Measurements from ENCODE around the gene ZNF423. TPM values are rescaled to one million over a fixed set of nuclear protein-coding genes. Genes with fewer than 3 reads are reported as not detected.
A peak's percentile ranks its signal among the peaks of the same experiment; 100 is the strongest.
"Not testable (repeated sequence)": the region's sequence is repeated elsewhere in the genome, so short reads cannot be mapped to it uniquely, and the experiment has no call there.

The ZNF423 gene
- total RNA-seq, result 7.1 and 13.4 TPM in 2 replicates

DNA sequence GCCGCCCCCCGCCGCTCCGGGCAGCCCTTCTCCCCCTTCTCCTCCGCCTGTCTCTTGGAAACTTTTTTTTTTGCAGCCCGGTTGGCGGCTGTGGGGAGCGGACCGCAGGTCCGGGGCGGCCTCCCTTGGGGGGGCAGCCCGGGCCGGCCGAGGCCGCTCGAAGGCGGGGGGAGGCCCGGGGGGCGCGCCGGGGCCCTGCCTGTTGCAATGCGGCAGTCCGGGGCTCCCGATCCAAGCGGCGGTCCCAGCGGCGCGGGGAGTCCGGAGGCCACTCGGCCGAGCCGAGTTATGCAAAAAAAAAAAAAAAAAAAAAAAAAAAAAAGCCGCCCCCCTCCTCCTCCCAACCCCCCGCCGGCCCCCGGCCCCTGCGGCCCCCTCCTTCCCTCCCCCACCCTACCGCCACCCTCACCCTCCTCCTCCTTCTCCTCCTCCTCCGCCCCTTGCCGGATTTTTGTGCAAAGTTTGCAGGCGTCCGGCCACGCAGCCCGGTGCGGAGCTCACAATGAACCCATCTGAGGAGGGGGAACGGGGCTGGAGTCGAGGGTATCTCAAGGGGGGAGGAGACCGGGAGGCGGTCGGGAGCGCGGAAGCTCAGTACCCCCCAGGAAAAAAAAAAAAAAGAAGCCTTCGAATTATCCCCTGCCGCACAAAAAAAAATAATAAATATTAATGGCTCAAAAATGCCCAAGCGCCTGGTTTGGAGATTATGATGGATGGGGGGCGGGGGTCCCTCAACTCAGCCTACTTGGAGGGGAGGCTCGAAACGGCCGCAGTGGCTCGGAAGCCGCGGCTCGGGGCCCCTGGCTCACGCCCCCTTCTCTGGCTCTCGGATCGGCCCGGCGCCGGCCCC, at the start of gene ZNF423:
TSS of gene ZNF423 (minus strand) at position 291 of the 850 bp plus-strand sequence. CDS start 338 bp downstream, outside the sequence.
- DNase-seq, result peak; percentile 34

DNA sequence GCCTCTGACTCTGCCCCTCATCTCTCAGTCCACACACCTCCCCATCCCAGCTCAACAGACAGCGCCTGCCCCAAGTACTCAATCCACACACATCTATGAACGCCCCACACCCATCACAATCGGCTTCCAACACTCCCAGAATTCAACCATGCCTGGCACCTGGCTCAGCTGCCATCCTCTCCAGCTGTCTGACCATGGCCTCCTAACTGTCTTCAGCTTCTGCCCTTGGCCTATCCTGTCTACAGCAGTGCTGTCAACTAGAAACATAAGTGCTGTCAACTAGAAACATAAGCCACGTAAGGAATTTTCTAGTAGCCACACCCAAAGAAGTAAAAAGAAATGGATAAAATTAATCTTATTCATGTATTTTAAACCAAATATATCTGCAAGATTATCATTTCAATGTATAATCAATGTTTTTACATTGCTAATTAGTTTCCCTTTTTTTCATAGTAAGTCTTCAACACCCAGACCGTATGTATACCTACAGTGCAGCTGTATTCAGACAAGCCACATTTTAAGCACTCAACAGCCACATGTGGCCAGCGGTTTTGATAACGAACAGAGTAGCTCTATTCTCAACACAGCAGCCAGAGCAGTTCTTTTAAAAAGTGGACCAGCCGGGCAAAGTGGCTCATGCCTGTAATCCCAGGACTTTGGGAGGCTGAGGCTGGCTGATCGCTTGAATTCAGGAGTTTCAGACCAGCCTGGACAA, 48.6 kb upstream of the ZNF423 start:
- no peak for DNase-seq

- DNase-seq, result no peak
Observed at GRCh38 chr16:49902908-49903307, 47.0 kb upstream of the ZNF423 start.

- DNase-seq, result no peak
Observed at GRCh38 chr16:49901711-49902110, 45.8 kb upstream of the ZNF423 start.

- no peak for DNase-seq
Observed at GRCh38 chr16:49900875-49901274, 45.0 kb upstream of the ZNF423 start.

GRCh38 chr16:49899991-49900695, 44.2 kb upstream of the ZNF423 start:
- no peak for DNase-seq

DNA sequence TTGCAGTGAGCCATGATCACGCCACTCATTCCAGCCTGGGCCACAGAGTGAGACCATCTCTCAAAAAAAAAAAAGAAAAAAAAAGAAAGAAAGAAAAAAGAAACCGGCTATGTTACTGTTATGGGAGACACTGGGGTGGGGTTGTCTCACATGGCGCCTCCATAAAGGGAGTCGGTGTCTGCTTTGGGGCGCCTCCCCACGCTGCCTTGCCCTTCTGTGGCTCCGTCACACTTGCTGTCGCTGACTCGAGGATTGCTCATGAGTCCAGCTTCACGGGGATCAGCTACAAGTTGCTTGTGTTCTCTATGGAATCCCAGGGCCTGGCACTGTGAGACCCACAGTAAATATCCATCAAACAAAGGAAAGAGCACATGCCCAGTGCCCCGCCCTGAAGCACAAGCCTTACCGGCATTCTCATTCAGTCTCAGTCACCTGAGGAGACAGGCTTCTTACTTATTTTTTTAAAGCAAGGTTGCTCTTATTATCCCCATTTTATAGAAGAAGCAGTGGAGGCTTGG, 40.6 kb upstream of the ZNF423 start:
- DNase-seq, result no peak

DNA sequence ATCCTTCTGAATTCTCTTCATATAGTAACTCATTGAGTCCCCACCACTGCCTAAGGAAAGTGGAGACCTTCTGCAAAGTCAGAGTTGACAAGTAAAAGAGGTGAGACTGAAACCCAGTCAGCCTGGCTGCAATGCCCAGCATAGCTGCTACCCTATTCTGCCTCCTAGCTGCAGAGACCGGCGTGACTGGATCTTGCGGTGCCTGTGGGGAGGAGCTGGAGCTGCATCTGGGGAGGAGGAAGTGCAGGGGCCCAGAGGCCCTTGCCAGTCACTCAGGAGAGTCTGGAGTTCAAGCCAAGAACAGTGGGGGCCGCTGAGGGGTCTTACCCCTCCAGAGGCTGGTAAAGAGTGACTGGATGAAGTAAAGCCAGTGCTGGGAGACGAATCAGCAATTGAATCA, 35.0 kb upstream of the ZNF423 start:
- DNase-seq, result peak; percentile 33

GRCh38 chr16:49889725-49890397, 33.9 kb upstream of the ZNF423 start:
- no peak for DNase-seq

DNA sequence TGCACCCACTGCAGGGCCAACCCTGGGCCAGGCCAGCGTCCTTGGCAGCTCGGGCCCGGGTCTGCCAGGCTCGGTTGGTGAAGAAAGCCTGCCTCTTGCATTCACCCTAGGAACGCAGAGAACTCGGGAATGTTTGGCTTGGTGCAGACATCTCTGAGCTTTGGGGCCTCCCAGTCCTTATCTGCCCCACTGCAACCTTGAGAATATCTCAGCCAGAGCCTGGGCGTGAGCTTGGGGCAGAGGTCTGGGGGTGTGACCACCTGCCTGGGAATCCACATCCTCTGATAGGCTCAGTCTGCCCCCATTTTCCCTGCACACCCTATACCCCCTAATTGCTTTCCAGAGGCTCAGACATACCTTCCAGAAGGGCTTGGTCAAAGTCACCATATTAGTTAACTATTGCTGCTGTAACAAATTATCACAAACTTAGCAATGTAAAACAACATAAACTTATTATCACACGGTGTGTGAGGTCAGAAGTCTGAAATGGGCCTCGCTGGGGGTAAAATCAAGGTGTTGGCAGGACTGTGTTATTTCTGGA, 30.7 kb upstream of the ZNF423 start:
- DNase-seq, result no peak

GRCh38 chr16:49884033-49885015, 28.4 kb upstream of the ZNF423 start:
- no peak for DNase-seq

- DNase-seq, result no peak
Observed at GRCh38 chr16:49883076-49884014, 27.4 kb upstream of the ZNF423 start.

DNA sequence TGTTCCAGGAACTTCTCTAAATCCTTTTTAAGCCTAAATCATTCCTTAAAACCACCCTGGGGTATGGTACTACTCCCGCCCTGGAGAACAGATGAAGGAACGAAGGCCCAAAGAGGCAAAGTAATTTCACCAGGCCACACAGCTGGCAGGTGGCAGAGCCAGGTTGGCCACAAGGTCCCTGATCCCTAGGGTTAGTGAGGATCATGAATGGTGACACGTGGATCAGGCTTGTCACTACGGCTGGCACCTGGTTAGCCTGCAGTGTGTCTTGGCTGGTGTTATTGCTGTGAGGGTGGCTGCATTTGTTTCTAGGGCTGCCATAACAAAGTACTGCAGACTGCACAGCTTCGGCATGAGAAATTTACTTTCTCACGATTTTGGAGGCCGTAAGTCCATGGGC, 26.0 kb upstream of the ZNF423 start:
- DNase-seq, result no peak

DNA sequence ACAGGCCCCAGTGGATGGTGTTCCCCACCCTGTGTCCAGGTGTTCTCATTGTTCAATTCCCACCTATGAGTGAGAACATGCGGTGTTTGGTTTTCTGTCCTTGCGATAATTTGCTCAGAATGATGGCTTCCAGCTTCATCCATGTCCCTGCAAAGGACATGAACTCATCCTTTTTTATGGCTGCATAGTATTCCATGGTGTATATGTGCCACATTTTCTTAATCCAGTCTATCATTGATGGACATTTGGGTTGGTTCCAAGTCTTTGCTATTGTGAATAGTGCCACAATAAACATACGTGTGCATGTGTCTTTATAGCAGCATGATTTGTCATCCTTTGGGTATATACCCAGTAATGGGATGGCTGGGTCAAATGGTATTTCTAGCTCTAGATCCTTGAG, 22.6 kb upstream of the ZNF423 start:
- DNase-seq, result not testable (repeated sequence)

GRCh38 chr16:49876716-49877129, 20.8 kb upstream of the ZNF423 start:
- DNase-seq, result peak; percentile 66

DNA sequence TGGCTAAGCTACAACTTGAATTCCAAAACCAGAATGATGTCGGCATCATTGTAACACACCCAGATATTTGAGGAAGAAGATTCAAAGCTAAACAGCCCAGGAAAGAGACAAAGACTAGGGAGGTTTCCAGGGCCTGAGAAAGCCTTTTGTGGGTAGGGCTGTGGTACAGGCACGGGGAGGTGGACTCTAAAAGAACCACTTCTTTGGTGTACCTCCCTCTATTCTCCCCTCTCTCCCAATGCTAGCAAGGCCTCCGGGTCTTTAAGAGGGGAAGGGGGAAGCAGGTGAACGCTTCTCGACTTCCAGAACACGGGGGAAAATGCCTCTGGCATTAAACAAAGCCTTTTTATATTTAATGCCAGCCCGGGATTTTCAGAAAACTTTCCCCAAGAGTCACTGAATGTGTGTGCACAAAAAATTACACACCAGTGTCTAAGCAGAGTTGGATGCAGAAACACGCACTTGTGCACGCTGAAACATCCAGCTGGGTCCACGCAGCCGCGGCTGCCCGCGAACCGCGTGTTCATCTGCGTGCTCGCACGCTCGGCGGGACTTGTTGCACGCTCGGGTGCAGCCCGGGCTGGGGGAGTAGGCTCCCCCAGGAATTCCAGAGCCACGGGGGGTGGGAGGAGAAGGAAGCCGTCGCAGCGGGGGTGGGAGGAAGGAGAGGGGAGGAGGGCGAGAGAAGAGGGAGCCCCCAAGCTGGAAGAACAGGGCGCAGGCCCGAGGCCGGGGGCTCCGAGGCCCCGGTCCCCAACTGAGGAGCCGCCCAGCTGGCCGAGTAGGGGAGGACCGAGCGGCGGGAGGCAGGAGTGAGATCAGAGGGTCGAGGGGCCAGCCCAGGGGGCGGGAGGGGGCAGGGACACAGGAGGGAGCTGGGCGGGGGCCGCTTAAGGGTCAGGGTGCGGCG, 20.1 kb upstream of the ZNF423 start:
- no peak for DNase-seq

- no peak for DNase-seq
Observed at GRCh38 chr16:49874613-49875237, 18.8 kb upstream of the ZNF423 start.

- not testable (repeated sequence) for DNase-seq
Observed at GRCh38 chr16:49871824-49872223, 15.9 kb upstream of the ZNF423 start.
